ENCODE data around the gene UROC1.

DNA sequence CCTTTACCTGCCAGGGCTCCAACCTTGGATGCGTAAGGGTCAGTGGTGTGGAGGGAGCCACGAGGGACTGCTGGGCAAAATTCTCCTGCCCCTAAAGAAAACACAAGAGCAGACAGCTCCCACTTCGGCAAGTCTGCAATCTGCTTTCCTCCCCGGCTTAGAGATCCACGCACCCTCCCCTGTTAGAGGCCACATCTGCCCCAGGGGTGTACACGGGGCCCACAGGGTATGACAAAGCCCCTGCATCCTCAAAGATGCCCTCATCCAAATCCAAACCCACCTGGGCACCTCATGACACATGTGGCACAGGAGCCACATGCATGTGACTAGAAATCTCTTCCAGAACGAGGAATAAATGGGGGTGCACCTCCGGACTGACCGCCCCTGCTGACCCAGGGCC, 67.4 kb downstream of the UROC1 start:
- TF ChIP-seq, protein P1, sequence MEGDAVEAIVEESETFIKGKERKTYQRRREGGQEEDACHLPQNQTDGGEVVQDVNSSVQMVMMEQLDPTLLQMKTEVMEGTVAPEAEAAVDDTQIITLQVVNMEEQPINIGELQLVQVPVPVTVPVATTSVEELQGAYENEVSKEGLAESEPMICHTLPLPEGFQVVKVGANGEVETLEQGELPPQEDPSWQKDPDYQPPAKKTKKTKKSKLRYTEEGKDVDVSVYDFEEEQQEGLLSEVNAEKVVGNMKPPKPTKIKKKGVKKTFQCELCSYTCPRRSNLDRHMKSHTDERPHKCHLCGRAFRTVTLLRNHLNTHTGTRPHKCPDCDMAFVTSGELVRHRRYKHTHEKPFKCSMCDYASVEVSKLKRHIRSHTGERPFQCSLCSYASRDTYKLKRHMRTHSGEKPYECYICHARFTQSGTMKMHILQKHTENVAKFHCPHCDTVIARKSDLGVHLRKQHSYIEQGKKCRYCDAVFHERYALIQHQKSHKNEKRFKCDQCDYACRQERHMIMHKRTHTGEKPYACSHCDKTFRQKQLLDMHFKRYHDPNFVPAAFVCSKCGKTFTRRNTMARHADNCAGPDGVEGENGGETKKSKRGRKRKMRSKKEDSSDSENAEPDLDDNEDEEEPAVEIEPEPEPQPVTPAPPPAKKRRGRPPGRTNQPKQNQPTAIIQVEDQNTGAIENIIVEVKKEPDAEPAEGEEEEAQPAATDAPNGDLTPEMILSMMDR (IDR thresholded peaks at IDR 0.05), result no peak
- no peak for TF ChIP-seq EP300 (IDR thresholded peaks at IDR 0.05)
- TF ChIP-seq POLR2AphosphoS5 (IDR thresholded peaks at IDR 0.05), result no peak

Measured in stomach (tissue), 4 donors.